Fibroblast of upper back skin (primary cell): ENCODE results near the gene TRMT112.
"Not testable (repeated sequence)": the region's sequence is repeated elsewhere in the genome, so short reads cannot be mapped to it uniquely, and the experiment has no call there.

ENCODE experiments used
- DNase-seq: peaks from one replicate; pipeline ENCODE4 v3.0.0-alpha.2; 2013

The TRMT112 gene

DNA sequence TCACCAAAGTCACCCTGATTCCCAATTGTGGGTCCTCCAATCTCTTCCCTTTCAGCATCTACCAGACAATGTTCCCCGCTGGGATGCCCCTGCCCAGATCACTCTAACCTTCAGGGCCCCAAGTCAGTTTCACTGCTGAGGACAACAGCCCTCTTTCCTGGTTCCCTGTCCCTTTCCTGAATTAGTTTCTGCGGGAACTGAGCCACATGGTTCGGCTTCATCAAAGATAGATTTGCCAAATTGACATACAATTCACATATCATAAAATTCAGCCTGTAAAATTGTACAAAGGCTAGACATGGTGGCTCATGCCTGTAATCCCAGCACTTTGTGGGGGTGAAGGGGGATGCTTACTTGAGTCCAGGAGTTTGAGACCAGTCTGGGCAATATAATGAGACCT, 10.6 kb upstream of the TRMT112 start:
- no peak for DNase-seq

DNA sequence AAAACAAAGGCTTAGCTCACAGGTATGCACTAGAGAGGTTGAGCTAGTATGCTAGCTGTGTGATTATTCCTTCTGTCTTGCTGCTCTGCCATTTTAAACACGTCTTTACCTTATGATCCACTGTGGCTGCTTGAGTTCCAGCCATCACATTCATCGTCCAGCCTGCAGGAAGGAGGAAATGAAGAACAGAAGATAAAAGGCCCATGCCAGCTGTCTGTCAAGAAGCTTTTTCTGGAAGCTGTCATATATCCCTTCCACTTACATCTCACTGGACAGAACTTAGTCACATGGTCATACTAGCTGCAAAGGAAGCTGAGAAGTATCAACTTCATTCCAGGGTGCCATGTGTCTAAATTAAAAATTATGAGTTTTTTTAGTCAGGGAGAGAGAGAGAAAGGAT, 10.0 kb upstream of the TRMT112 start:
- no peak for DNase-seq

DNA sequence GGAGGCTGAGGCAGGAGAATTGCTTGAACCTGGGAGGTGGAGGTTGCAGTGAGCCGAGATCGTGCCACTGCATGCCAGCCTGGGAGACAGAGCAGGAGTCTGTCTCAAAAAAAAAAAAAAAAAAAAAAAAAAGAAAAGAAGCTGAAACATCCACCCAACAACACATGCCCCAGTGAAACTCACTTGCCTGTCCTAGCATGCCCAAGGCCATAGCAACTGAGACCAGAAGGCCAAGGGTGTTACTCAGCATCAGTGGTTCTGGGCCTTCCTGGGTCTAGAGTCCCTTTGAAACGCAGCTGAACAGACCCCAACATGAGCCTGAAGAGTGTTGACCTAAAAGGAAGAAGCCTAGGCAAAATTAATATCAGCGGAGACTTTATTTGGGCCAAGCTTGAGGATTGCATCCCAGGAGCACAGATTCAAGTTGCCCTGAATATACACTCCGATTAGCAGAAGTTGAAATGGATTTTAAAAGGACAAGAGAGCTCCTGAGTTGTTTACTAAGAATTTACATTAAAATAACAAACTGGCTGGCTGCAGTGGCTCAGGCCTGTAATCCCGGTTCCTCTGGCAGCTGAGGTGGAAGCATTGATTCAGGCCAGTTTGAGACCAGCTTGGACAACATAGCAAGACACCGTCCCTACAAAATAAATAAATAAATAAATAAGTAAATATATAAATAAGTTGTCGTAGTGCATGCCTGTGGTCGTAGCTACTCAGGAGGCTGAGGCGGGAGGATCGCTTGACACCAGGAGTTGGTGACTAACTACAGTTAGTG, 7.5 kb upstream of the TRMT112 start:
- no peak for DNase-seq

DNA sequence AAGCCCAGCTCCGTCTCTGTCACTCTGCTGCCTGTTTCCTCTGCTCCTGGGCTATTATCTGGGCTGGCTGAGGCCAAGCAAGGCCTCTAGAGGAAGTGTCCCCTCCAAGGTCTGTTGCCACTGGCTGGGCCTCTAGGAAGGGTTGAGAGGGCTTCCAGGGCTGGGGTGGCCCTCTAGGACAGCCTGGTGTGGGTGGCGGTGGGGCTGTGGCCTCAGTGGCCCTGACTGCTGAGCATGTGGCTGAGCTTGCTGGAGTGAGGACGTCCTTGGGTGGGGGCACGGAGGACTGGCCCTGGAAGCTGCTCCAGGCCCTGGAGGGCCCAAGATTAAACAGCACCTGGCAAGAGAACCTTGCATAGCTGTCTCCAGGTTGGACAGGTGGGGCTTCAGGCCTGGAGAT, 6.6 kb upstream of the TRMT112 start:
- not testable (repeated sequence) for DNase-seq

DNA sequence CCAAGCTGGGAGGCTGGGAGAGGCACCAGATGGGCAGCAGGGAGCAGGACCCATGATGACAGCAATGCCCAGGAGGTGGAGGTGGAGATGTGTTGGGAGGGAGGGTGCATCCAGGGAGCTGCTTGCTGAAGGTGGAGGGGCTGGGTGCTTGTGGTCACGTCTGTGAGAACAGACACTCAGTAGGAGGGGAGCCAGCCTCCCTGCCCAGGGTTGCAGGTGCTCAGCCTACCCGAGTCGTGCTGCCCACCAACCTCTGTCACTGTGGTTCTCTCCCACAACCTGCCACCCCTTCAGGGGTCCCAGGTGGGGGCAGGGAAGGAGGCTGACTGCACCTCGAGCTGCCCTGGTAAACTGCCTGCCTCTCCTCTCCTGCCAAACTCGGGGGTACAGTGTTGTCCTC, 6.0 kb upstream of the TRMT112 start:
- no peak for DNase-seq

DNA sequence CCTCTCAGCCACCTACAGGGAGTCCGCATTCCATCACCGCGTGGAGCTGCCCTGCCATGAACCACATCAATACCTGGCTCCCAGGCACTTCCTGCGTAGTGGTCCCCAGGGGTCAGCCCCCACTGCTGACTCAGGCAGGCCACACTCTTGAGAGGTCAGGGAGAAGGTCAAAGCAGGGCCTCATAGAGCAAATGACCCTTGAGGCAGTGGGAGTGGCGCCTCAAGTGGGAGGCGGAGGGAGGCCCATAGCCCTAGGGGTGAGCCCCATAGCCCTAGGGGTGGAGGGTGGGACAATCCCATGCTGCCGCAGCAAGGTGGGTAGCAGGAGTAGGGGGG, 5.5 kb upstream of the TRMT112 start:
- no peak for DNase-seq

DNA sequence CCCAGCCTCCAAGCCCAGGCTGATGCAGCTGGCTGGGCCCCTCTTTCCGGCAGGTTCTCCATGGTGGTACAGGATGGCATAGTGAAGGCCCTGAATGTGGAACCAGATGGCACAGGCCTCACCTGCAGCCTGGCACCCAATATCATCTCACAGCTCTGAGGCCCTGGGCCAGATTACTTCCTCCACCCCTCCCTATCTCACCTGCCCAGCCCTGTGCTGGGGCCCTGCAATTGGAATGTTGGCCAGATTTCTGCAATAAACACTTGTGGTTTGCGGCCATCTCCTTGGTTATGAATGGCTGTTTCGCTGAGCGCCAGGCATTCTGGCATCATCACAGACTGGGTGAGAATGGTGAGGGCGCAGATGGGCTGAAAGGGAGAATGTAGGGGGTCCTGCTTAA, 4.2 kb upstream of the TRMT112 start:
- no peak for DNase-seq

DNA sequence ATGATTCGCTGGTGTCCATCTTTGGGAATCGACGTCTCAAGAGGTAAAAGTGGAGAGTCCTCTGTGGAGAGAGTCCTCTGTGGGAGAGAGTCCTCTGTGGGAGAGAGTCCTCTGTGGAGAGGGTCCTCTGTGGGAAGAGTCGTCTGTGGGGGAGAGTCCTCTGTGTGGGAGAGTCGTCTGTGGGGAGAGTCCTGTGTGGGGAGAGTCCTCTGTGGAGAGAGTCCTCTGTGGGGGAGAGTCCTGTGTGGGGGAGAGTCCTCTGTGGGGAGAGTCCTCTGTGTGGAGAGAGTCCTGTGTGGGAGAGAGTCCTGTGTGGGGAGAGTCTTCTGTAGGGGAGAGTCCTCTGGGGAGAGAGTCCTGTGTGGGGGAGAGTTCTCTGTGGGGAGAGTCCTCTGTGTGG, 3.7 kb upstream of the TRMT112 start:
- DNase-seq, result no peak

DNA sequence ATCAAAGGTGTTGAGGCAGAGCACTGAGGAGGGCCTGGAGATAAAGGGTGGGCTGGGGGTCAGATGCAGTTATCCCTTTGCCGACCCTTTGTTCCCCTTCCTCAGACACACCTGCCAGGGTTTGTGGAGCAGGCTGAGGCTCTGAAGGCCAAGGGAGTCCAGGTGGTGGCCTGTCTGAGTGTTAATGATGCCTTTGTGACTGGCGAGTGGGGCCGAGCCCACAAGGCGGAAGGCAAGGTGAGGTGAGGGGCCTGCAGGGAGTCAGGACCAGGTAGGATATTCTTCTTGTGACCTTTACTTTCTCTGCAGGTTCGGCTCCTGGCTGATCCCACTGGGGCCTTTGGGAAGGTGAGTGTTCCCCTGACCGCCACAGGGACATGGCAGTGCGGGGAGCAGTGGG, 3.2 kb upstream of the TRMT112 start:
- DNase-seq, result no peak

DNA sequence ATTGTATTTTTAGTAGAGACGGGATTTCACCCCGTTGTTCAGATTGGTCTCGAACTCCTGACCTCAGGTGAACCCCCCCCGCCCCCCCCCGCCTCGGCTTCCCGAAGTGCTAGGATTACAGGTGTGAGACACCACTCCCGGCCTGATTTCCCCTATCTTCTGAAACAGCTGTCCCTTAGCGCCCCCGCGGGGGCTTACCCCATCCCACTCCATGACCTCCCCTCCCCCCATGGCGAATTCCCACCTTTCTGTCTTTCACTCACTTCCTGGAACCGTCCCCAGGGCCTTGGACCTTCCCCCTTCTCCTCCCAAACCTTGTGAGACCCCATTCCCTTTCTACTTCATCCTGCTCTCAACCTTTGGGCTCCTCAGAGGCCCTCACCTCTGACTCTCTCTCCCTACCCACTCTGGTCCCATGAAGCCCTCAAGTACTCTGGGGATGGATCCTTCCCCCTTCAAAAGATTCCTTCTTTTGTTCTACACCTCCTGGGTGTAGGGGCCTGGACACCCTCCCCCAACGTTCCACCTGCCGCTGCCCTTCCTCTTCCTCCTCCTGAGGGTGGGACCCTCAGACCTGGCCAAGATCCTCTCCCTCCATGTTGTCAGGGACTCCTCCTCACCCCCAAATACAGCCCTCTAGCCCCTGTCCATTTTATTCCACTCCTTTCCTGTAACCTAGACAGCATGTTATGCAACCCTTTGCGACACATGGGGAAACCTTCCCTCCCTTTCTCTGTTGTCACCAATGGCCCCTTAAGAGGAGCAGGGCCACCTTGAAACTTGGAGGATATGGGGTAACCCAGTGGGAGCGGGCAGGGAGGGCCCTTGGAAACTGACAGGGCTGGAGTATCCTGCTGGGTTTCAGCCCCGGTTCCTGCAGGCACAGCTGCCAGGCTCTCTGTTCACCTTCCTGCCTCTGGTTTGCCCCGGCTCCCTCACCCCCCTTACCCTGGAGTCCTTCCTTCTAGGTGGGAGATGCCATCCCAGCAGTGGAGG, 1.7 kb upstream of the TRMT112 start:
- DNase-seq, result no peak

DNA sequence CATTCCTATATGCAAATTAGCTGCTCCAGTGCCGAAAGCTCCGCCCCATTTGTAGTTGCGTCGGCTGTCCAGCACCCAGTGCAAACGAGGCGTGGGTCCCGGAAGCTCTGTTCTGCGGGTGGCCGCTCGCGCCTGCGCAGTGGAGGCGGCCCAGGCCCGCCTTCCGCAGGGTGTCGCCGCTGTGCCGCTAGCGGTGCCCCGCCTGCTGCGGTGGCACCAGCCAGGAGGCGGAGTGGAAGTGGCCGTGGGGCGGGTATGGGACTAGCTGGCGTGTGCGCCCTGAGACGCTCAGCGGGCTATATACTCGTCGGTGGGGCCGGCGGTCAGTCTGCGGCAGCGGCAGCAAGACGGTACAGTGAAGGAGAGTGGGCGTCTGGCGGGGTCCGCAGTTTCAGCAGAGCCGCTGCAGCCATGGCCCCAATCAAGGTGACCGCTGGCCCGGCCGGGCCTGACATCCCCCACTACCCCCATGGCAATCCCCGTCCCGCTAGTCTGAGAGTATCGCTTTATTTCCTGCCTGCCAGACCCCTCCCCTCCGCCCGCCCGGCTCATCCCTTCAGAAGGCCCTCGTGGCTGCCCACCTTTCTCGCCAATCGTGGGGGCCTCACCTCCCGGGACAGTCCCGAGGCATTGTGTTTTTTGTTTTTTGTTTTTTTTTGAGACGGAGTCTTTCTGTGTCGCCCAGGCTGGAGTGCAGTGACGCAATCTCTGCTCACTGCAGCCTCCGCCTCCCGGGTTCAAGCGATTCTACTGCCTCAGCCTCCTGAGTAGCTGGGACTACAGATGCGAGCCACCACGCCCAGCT, 804 bp upstream of the TRMT112 start, which contains the start of gene PRDX5:
Gene PRDX5 (plus strand): TSS at position 161 of the 805 bp plus-strand sequence. CDS start 95 bp downstream, at position 256.
- peak; percentile 96 for DNase-seq

DNA sequence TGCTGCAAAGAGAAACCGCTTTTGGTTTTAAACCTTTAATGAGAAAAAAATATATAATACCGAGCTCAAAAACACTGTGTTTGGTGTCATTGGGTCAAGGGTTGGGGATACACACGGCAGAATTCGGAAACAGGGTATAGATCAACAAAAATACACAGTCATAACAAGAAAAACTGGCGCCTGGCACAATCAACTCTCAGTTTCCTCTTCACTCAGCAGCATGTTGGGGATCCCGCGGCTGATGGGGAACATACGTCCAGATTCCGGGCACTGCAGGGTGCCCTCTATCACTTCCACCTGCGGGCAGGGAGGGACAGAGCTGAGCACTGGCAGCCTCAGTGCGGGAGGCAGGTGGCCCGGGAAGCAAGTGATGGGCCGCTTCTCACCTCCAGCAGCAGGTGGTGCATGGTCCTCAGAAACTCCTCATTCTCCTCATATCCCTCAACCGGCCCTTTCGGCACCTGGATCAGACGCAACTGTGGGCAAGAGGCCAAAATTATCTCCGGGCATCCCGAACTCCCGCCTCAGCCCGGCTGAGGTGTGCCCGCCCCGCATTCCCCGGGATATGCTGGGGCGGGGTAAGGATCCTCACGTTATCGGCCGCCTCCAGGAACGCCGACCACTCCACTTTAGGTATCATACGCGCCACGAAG, 561 bp downstream of the TRMT112 start:
- DNase-seq, result no peak

DNA sequence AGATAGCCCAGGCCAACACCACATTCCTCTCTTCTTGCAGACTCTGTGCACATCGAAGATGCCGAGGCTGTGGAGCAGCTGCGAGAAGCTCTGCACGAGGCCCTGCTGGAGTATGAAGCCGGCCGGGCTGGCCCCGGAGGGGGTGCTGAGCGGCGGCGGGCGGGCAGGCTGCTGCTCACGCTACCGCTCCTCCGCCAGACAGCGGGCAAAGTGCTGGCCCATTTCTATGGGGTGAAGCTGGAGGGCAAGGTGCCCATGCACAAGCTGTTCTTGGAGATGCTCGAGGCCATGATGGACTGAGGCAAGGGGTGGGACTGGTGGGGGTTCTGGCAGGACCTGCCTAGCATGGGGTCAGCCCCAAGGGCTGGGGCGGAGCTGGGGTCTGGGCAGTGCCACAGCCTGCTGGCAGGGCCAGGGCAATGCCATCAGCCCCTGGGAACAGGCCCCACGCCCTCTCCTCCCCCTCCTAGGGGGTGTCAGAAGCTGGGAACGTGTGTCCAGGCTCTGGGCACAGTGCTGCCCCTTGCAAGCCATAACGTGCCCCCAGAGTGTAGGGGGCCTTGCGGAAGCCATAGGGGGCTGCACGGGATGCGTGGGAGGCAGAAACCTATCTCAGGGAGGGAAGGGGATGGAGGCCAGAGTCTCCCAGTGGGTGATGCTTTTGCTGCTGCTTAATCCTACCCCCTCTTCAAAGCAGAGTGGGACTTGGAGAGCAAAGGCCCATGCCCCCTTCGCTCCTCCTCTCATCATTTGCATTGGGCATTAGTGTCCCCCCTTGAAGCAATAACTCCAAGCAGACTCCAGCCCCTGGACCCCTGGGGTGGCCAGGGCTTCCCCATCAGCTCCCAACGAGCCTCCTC, 1.5 kb downstream of the TRMT112 start:
- DNase-seq, result not testable (repeated sequence)

DNA sequence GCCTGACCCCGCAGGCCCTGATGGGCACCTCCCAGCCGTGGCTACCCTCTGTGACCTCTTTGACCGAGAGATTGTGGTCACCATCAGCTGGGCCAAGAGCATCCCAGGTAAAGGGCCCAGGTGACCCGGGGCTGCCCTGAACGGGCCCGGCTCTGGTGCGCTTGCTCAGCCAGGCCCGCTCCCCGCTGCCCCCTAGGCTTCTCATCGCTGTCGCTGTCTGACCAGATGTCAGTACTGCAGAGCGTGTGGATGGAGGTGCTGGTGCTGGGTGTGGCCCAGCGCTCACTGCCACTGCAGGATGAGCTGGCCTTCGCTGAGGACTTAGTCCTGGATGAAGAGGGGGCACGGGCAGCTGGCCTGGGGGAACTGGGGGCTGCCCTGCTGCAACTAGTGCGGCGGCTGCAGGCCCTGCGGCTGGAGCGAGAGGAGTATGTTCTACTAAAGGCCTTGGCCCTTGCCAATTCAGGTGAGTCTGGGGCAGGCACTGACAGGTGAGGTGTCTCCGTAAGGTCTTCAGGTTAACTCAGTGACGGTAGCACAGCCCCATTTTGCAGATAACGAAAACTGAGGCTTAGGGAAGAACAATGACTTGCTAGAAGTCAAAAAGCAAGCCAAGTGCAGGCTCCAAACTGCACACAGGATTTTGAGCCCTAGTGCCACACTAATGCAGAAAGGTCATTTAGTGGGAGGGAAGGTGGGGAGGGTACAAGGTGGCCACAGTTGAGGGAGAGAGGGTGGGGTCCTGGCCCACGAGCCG, 2.4 kb downstream of the TRMT112 start:
- no peak for DNase-seq

DNA sequence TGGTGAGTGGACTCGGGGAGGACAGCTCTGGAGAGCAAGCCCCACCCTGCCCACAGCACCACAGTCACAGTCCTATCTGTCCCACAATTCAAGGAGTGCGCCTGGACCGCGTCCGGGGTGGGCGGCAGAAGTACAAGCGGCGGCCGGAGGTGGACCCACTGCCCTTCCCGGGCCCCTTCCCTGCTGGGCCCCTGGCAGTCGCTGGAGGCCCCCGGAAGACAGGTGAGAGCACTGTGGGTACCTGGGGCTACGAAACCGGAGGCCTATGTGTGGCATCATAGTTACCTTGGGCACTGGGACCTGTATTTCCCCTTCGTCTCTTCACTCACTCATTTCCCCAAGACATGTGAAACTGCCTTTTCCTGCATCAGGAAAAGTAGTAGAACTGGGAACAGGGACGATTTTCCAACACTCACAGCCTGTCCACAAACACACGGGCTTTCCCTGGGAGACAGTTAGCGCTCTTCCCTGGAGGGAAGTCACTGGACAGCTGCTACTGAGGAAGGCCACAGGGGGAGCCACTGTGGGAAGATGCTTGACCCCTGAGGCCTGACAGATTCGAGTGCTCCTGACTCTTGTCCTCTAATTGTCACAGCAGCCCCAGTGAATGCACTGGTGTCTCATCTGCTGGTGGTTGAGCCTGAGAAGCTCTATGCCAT, 3.1 kb downstream of the TRMT112 start:
- no peak for DNase-seq

DNA sequence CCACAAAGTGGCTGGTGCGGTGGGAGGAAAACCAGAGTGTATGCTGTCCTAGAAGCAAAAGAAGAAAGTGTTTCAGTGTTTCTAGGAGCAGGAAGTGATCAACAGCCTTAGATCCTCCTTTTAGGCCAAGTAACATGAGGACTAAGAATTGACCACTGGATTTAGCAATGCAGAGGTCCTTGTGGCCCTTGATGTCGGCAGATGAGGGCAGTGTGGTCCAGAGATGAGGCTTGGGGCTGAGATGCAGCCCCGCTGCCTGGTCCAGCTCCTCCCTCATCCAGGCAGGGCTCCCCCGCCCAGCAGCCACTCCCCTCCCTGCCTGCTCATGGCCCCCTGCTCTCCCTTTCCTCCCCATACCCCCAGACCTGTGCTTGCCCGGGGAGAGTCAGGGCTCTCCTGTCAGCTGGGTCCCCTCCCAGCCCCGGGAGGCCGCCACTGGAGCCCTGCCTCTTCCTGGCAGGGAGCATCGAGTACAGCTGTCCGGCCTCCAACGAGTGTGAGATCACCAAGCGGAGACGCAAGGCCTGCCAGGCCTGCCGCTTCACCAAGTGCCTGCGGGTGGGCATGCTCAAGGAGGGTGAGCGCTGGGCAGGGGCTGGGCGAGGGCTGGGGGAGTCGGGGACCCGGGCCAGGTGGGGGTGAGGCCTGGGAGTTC, 3.7 kb downstream of the TRMT112 start:
- no peak for DNase-seq

DNA sequence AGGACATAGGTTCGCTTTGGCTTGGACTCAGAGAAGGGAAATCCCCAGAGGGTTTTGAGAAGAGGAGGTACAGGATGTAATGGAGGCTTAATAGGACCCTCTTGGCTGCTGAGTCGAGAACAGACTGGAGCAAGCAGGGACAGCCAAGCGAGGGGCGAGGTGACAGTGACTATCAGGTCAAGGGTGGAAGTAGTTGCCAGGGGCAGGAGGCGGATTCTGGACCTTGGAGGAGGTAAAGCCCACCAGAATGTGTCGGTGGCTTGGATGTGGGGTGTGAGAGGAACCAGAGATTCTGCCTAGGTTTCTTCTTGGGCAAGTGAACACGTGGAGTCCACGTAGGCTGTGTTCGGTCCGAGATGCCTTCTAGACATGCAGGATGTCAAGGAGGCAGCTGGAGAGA, 4.4 kb downstream of the TRMT112 start:
- no peak for DNase-seq

DNA sequence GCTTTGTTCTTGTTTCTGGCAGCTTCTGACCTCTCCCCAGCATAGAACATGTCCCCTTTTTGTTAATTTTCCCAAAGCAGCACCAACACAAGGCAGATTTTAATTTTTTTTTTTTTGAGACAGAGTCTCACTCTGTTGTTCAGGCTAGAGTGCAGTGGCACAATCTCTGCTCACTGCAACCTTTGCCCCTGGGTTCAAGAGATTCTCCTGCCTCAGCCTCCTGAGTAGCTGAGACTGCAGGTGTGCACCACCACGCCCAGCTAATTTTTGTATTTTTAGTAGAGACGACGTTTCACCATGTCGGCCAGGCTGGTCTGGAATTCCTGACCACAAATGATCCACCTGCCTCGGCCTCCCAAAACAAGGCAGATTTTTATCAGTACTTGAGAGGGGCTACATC, 9.6 kb downstream of the TRMT112 start:
- not testable (repeated sequence) for DNase-seq

DNA sequence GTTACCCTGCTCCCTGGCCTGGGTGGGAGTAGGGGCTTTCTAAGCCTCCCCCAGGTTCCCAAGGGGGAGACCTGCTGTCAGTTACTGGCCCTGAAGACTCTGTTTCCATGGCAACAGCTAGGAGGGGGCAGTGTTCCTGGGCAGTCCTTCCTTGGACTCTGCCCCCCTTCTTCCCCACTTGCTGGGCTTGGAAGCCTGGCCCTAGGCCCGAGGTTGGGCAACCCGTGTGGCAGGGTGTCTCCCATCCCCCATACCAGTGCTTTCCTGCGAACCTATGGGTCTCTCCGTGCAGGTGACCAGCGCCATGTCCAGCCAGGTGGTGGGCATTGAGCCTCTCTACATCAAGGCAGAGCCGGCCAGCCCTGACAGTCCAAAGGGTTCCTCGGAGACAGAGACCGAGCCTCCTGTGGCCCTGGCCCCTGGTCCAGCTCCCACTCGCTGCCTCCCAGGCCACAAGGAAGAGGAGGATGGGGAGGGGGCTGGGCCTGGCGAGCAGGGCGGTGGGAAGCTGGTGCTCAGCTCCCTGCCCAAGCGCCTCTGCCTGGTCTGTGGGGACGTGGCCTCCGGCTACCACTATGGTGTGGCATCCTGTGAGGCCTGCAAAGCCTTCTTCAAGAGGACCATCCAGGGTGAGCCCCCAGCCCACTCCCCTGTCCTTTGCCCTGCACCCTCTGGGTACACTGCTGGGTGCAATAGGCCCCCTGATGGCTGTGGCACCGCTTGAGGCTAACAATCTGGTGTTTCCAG, 10.3 kb downstream of the TRMT112 start:
- no peak for DNase-seq
